NCI-H1417 treated with DMSO at 0.1 percent for 48 hours (cell line): Measurements from ENCODE around the gene HPN.

Experiments
- DNase-seq: peaks from one replicate; lab custom pipeline; 2025; lab: John Stamatoyannopoulos, UW

HPN gene

DNA sequence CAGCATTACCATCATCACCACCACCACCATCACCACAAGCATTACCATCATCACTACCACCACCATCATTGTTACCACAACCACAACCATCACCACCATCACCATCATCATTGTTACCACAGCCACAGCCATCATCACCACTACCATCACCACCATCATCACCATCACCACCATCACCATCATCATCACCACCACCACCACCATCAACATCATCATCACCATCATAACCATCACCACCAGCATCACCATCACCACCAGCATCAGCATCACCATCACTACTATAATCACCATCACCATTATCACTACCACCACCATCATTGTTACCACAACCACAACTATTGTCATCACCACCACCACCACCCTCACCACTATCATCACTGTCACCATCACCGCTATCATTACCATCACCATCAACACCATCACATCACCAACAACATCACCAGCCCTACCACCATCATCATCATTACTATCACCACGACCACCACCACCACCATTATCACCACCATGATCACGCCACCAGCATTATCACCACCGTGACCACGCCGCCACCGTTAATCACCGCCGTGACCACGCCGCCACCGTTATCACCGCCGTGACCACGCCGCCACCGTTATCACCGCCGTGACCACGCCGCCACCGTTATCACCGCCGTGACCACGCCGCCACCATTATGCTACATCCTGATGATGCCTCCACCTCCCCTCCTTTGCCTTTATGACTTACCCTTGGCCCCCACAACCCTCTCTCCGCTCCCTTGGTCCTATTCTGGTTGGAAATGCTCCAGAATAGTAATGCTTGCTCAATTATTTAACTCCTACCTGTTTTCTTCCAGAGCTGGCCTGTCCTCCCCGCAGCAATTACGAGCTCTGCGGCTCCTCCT lies 64.1 kb downstream of the HPN start:
- DNase-seq: no peak

DNA sequence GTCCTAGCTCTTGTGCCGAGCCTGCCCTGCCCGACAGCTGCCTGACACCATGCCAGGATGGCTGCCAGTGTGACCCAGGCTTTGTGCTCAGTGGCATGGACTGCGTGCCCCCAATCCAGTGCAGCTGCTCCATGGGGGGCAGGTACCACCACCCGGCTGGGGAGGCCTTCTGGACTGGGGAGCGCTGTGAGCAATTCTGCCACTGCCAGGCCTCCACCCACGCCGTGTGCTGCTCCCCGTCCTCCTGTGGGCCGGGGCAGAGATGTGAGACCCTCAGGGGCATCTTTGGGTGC lies 64.7 kb downstream of the HPN start:
- DNase-seq: no peak

DNA sequence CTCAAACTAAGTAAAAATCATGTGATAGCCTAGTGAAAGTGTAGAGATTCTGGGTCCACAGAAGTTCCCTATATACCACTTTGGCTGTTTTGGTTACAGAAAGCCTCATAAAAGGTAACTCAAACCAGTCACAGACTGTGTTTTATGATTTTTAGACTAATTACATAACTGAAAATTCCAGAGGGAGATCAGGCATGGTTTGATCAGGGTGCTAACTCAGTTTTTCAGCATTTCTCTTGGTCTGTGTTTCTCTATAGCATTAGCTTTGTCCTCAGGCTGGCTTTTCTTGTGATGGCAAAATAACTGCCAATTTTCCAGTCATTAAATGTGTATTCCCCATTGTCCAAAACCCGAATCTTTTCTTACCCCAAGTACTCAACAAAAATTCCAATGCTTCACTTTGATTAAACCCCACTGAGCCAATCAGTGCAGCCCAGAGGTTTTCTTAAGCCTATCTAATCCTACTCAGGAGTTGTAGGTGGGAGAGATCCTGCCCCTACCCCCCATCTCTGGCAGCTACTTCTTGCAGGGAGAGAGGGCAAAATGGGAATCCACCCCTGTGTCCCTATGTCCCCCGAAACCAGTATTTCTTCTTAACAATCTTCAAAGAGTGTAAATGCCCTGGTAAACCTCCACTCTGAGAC lies 65.5 kb downstream of the HPN start:
- no peak for DNase-seq

DNA sequence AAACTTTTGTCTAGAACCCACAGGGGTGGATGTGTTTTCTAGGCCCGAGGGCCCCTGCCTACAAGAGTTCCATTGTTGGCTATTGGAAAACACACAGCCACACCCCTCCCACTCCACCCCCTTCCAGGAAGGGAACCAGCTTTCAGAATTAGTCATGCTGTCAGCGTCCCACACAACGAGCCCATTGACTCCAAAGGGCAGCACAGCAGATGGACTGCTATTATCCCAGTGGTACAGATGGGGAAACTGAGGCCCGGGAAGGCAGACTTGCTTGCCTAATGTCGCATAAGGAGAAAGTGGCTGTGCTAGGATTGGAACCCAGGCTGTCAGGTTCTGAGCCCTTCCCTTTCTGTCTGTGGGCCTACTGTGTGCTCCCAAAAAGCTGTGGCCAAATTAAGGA lies 66.0 kb downstream of the HPN start:
- no peak for DNase-seq

DNA sequence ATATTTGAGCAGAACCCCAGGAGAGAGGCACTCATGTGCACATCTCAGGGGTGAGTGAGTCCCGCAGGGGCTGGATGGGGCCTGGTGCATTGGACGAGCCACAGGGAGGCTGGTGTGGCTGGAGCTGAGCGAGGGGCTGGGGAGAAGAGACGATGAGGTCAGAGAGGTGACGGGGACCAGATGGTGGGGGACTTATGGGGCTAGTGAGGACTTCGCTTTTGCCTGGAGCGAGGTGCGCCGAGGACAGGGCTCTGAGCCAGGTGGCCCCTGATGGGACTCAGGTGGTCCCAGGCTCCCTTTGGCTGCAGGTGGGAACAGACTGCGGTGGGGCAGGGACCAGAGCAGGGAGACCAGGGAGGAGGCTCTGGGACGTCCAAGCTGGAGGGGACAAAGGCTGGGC lies 67.2 kb downstream of the HPN start:
- no peak for DNase-seq

DNA sequence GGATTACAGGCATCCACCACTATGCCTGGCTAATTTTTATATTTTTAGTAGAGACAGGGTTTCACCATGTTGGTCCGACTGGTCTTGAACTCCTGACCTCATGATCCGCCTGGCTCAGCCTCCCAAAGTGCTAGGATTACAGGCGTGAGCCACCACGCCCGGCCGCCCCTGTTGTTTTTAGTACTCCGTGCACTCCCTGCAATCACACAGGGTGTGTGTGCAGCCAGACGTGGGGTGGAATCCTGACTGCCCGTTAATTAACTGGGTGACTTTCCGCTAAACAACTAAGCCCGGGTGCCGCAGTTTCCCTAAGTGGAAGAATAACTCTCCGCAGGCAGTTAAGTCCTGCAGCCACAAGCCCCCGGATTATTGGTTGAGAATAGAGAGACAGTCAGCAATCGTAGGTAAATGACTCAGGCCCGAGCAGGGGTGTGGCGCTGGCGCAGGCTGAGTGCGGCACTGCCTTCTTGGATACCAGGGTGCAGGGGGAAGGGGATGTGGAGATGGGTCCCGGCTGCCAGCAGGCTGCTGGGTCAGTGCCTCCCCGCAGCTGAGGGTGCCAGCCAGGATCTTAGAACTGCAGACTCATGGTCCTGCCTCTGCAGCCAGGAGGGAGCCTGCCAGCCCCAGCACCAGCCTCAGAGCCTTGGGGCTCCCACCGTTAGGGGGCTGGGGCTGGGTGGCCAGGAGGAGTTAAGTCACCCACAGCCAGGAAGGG lies 68.0 kb downstream of the HPN start:
- no peak for DNase-seq

DNA sequence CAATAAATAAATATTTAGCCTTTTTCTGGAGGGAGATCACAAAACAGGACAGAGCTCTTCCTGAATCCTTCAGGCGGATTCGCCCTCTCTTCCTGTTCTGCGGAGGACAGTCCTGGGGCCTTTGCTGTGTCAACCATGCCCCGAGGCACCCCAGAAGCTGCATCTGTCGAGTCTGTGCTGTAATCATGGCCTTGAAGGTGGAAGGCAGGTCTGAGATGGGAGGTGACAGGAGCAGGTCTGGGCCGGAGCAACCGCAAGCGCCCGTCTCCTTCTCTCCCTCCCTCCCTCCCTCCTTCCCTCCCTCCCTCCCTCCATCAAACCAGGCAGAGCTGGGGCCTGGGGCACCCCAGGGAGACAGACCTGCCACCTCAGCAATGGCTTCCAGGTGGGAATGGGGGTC lies 69.5 kb downstream of the HPN start:
- no peak for DNase-seq

DNA sequence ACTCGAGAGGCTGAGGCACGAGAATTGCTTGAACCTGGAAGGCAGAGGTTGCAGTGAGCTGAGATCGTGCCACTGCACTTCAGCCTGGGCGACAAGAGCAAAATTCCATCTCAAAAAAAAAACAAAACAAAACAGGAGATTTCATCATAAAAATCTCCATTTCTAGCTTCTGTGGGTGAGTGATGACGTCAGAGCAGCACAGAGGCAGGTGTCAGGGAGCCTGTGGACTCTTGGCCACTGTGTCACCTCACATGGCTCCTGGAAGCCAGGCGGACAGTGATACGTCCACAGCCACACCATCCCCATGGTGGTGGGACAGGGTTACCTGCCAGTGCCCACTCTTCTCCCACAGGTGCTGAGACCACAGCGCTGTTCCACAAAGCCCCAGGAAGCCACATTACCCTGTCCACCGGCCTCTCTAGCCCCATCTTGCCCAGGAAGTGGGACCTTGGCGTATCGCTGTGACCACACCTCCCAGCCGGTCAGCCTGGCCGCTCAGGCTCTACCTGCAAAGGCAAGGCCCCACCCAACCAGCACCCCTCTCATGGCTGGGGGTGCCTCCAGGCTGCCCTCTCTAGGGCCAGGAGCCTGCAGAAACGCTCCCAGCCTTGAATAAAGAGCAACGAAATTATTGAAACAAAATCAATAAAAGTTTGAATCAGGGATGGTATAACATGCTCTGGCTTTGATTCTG lies 71.6 kb downstream of the HPN start:
- DNase-seq: no peak

DNA sequence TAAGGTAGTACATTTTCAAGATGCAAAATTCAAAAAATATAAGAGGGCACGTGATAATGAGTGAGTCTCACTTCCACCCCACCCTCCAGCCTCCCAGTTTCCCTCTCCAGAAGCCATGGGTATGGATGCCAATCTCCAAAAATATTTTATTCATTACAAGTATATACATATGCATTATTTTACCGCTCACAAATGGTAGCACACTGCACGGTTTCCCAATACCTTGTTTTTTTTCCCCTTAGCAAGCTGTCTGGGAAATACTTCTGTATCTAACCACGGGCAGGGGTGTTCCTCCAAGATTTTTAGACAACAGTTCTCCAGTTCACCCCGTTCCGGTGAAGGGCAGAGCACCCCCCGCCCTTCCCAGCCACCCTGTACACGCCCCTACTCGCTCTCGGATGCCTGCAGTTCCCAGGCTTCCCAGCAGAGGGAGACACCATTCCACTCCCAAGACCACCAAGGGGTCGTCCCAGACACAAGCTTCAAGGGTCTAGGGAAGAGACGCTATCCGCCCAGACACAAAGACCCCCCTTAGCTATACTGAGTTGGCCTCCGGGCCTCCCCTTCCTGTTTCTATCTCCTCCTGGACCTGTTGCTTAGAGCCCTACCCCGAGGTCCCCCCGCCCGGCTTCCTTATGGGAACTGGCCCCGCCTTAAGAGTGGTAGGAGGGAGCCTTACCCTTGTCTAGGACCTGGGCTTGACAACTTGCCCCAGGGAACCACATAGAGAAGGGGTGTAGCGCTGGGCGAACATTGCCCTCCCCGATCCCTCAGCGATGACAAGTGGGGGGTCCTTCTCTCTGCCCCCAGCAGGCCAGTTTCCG lies 73.0 kb downstream of the HPN start:
- no peak for DNase-seq

DNA sequence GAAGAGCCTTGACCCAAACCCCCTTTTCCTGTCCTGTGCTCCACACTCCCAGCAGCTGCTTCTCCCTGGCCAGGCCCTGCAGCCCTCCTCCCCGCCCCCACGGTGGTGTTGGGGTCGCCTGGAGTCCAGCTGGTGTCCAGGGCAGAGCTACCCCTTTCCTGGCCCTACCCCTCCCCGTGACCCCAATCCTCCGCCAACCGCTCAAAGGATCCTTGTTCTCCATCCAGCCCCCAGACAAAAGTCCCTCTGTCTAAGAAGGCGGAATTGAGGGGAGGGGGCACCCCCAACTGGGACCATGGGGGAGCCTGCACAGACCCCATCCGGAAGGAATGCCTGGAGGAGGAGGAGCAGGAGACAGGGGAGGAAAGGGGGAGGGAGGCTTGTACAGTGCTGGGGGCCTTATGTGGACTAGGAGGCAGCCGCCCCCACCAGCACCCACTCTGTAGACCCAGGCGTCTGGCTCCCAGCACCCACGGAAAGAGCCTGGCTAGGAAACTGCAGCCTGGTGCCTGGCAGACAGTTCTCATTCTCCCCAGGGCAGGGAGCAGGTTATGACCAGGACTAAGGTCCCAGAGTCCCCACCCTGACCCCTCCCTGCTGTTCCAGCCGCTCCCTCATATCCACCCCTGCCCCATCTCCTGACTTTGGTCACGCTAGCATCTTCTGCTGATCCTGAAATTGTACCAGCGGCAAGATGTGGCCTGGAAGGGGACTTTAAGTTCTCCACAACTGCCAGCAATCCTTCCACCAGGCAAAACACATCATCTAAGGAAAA lies 73.8 kb downstream of the HPN start, which contains the start of gene FXYD3:
TSS of gene FXYD3 (plus strand) at position 647 of the 775 bp plus-strand sequence. CDS start 3,554 bp downstream, outside the sequence.
- no peak for DNase-seq
